Measurements from ENCODE around the gene LMX1B.

LMX1B gene

DNA sequence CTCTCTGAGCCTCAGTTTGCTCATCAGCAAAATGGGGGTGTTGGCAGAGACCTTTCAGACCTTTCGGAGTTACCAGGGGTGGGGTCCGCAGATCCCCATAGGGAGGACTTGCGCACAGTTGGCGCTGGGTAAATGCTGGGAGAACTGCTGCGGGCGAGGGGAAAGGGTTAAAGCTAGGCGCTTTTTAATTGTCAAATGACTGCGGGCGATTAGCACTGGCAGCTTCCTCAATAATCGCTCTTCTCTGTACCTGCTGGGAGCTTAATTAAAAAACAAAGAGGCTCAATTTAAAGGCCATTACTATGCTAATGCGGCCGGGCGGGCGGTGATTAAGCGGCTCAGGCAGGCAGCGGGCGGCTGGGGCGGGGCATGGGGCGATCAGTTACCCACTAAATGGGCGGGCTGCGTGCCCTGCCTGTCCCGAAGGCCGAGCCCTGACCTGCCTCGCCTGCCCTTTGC lies 63.0 kb downstream of the LMX1B start:
- no peak for DNase-seq (ENCODE audit: low read depth in 2 of 2)

DNA sequence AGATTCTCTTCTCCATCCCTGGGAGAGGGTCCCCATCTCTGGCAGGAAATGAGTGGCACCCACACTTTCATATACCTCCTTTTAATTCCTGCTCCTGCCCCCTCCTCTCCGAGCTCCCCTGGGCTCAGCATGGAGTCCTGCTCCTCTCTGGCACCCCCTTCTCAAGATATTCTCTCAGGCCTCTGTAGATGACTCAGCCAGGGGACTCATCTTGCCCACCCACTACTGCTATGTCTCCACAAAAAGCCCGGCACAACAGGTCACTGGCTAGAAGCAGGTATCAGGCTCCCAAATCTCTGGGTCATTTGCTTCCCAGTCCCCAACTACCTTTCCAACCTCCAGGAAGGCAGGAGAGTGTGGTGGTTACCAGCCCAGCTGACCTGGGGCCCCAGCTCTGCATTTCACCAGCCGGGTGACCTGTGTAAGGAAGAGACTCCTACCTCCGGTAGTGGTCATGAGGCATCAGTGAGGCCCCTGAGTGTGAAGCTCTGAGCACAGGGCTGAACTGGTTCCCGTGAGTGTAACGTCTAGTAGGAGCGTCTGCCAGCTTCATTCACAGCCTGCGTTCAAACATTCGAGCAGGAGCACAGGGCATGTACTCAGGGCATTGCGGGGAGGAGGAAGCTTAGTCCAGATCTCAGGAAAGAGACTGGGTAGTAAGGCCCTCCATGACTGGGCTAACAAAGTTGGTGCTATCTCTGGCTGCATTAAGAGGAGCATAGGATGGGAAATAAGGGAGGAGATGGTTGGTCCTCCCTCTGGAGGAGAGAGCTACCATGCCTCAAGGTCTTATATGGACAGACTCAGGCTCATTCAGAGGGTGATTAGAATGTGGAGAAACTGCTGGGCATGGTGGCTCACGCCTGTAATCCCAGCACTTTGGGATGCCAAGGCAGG lies 63.7 kb downstream of the LMX1B start:
- DNase-seq (ENCODE audit: low read depth in 2 of 2) = no peak

DNA sequence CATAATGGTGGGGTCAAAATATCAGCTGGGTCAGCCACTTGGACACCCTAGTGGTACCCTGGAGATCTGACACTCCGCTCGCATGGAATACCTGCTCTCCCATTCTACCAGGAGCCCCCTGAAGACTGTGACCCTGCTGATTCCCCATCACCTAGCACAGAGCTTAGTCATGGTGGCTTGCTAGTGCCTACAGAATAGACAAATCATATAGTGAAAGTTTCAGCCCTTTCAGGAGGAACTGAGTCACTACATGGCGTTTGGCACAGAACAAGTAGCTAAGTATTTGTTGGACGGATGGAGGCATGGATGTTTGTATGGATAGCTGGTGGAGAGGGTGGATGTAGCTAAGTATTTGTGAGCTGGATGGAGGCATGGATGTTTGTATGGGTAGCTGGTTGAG lies 65.3 kb downstream of the LMX1B start:
- no peak for DNase-seq (ENCODE audit: low read depth in 2 of 2)

- DNase-seq (ENCODE audit: low read depth in 2 of 2) = no peak
Observed at GRCh38 chr9:126681336-126681735, 67.6 kb downstream of the LMX1B start.

DNA sequence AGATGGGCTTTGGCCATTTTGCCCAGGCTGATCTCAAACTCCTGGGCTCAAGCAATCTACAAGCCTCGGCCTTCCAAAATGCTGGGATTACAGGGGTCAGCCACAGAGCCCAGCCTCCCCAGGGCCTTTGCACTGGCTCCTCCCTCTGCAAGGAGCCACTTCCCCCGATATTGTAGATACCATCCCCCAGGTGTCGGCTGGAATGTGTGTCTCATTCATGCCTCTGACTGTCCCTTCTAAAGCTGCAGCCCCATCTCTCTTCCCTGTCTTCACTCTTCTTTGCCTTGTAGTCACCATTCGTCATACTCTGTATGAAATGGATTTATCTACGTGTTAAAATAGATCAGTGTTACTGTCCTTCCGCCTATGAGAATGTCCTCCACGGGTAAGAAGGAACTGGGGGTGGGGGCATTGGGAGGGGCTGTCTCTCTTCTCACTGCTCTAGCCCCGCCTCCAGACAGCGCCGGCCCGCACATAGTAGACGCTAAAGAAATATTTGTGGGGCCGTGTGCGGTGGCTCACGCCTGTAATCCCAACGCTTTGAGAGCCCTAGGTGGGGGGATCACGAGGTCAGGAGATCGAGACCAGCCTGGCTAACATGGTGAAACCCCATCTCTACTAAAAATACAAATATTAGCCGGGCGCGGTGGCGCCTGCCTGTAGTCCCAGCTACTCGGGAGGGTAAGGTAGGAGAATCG lies 68.5 kb downstream of the LMX1B start:
- no peak for DNase-seq (ENCODE audit: low read depth in 2 of 2)

DNA sequence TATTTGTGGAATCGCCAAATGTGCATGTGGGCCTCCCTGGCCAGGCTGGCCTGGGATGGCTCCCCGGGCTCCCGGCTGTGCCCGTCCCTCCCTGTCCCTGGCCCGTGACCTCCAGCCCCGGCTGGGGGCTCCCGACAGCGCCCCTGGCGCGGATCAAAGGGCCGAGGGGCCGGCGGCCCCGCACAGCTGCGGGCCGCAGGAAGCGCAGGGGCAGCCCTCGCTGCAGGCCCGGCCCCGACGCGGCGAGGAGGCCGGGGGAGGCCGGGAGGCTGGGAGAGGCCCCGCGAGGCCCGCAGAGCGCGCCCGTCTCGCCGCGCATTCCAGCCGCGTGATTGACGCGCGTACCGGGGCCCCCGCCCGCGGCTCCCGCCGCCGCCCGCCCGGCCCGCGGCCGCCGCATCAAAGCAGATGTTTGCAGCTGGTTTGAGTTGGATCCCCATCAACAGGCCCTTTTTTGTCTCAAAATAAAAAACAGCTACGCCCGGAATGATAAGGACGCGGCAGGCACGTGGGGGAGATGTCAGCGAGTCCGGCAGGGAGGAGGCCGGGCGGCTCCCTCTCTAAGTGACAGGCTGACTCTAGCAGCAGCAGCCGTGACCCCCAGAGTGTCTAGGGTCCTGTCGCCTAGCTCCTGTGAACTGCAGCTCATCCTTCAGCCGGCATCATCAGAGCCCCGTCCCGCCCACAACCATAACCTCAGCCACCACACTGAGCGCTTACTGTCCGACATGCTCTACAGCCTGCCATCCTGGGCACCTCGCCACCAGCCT lies 69.4 kb downstream of the LMX1B start:
- DNase-seq (ENCODE audit: low read depth in 2 of 2) = no peak

DNA sequence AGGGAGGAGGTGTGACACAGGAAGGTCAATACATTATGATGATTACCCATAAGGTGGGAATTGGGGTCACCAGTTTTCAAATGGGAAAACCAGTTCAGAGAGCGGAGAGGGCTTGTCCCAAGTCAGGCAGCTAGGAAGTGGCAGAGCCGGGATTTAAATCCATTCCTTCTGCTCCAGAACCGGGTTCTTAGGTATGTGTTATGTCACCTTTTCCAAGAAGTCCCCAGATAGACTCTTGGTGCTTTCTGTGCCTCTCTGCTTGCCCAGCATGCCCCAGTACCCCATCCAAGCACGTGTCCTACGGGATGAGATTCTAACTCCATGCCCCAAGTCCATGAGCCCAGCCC lies 69.9 kb downstream of the LMX1B start:
- no peak for DNase-seq (ENCODE audit: low read depth in 2 of 2)

GRCh38 chr9:126684345-126684744 lies 70.6 kb downstream of the LMX1B start:
- DNase-seq (ENCODE audit: low read depth in 2 of 2) = no peak

- DNase-seq (ENCODE audit: low read depth in 2 of 2) = no peak
Observed at GRCh38 chr9:126684965-126685465, 71.3 kb downstream of the LMX1B start.

GRCh38 chr9:126687930-126688461 lies 74.3 kb downstream of the LMX1B start:
- no peak for DNase-seq (ENCODE audit: low read depth in 2 of 2)

DNA sequence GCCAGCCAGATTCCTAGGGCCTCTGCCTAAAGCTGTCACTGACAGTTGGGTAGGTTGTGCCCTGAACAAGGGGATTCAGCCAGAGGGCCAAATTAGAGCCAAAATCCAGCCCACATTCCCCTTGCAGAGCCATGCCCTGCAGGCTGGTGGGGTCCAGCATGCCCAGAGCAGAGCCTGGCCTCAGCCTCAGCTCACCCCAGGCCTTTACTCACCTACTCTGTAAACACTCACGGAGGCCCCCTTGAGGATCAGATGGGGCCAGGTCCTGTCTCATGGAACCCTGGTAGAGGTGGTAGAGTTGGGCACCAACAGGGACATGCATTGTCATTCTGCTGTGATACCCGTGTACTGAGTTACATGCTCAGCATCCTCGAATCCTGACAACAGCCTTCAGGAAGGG lies 74.9 kb downstream of the LMX1B start:
- no peak for DNase-seq (ENCODE audit: low read depth in 2 of 2)

- no peak for DNase-seq (ENCODE audit: low read depth in 2 of 2)
Observed at GRCh38 chr9:126689027-126689825, 75.5 kb downstream of the LMX1B start.

- peak in 1 of 2 donors; percentile 22 for DNase-seq (ENCODE audit: low read depth in 2 of 2)
Observed at GRCh38 chr9:126690431-126691051, 76.8 kb downstream of the LMX1B start.

DNA sequence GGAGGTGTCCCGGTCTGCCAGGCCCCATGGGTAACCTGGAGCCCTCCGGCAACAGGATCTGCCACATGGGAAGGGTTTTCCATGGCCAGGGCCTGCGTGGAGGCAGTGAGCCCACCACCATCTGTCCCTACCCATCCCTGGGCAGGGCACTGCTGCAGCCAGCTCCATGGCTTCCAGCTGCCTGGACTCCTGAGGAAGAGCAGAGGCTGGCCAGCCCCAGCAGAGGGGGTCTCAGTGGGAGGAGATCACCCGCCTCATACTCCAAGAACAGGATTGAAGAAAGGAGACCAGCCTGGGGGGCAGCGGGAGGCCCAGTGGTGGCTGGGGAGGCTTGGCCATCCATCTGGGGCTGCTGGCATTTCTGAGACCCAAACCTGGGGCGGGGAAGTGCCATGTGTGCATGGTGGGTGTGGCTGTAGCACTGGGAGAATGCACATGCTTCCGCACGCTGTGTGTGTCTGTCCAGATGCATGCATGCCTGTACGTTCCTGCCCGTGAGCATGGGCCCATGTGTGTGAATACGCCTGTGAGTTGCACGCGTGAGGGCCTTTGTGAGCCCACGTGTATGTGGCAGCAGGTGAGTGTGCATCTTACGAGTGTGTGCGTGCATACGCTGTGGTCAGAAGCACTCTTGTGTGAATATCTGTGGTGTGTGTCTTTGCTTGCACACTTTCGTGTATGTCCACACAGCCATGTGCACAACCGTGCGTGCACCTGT lies 78.5 kb downstream of the LMX1B start:
- no peak for DNase-seq (ENCODE audit: low read depth in 2 of 2)

DNA sequence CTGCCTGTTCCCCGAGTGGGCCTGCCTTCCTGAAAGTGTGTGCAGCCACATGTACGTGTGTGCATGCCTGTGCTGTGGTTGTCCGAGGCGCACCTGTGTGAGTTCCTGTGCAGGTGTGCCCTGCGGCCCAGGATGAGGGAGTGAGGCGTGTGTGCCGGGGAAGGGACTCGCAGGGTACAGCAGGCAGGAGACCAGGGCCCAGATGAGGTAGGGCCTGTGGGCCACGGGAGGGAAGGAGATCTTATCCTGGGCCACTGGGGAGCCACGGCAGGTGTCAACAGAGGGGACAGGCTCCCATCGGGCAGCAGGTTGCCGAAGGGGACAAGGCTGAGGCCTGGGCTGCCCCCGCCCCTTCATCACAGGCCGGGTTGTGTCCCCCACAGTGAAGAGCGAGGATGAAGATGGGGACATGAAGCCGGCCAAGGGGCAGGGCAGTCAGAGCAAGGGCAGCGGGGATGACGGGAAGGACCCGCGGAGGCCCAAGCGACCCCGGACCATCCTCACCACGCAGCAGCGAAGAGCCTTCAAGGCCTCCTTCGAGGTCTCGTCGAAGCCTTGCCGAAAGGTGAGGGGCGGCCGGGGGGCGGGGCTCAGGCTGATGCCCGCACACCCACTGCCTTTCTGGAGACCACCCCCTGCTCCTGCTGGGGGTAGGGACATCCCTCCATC lies 79.2 kb downstream of the LMX1B start:
- DNase-seq (ENCODE audit: low read depth in 2 of 2) = no peak

- DNase-seq (ENCODE audit: low read depth in 2 of 2) = no peak
Observed at GRCh38 chr9:126693428-126693944, 79.8 kb downstream of the LMX1B start.

- no peak for DNase-seq (ENCODE audit: low read depth in 2 of 2)
Observed at GRCh38 chr9:126694206-126695081, 80.7 kb downstream of the LMX1B start.

DNA sequence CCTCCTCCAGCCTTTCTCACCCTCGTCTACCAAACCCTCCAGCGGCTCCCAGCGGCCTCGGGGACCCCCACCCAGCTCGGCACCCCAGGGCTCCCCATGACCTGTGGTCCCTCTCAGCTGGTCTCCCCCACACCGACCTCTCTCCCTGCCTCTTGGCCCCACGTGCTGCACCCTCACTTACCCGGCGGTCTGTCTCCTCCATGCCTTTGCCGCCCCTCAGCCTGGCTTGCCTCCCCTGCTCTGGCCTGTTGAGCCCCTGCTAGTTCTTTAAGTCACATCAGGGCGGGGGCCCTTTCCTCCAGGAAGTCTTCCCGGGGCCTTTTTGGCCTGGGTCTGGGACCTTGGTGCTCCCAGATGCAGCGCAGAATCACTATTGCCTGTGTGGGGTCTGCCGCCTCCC lies 81.5 kb downstream of the LMX1B start:
- no peak for DNase-seq (ENCODE audit: low read depth in 2 of 2)
